GM12878 (cell line): ENCODE measurements around the gene KANSL2. TPM values are rescaled to one million over a fixed set of nuclear protein-coding genes. Genes with fewer than 3 reads are reported as not detected.
A peak's percentile ranks its signal among the peaks of the same experiment; 100 is the strongest.

Experiments used
- microRNA counts: library from miRNA; unstranded; fragments of <30 nt; microRNA quantifications from one replicate; lab custom pipeline; 2016
- microRNA-seq: library from miRNA; unstranded; fragments of <30 nt; microRNA quantifications from one replicate; pipeline ENCODE4, GENCODE V29; 2018
- polyA plus RNA-seq, 11 experiments: library from polyadenylated mRNA; depleted of rRNA in 4 of 11; unstranded in 6 of 11; stranded (reverse) in 5 of 11; fragments of >200 nt; fragmentation: Nextera tagmentation in 4 of 11; fragmentation: Illumina TruSeq in 1 of 11; extraction: Ambion mirVana in 4 of 11; extraction: Trizol in 1 of 11; gene quantifications; 1 replicate in 1 of 11; 2 replicates in 10 of 11; pipeline versions ENCODE4 v1.2.1 to v1.2.3, GENCODE V29; 2011 to 2016; ENCODE audit warnings: inconsistent platforms in 2 of 11, missing spikeins in 2 of 11, low read depth in 1 of 11
- small RNA-seq: library from RNA; depleted of rRNA; stranded (forward); fragments of <200 nt; gene quantifications from one replicate; pipeline ENCODE3, GENCODE V24; 2014
- total RNA-seq, 4 experiments: library from RNA; depleted of rRNA in 3 of 4; stranded (reverse); fragments of >200 nt in 3 of 4; fragmentation: Illumina TruSeq in 1 of 4; extraction: Trizol in 1 of 4; gene quantifications; 2 replicates each; pipeline versions ENCODE4 v1.2.1 to v1.2.3, GENCODE V29; 2013 to 2021

The KANSL2 gene
- total and polyA plus RNA-seq, 10 of the 15 experiments (the other 5 are each of a cell fraction or from before 2014, with no cell fraction given): 28.1 to 54.8 (median 40.9) TPM

MicroRNAs encoded within 50 kb of the gene (microRNA counts, 767-probe panel; counts per million panel counts)
- microRNA hsa-miR-1291 (lab: Ali Mortazavi, UCI): 1,125 counts per million, percentile 35 among the panel's probes with 10 or more counts

Small RNAs within 50 kb of the gene (microRNA-seq; reads per million reads assigned to microRNA genes)
- 2.6 reads per million, percentile 11 among the genes with 10 or more reads in this experiment for gene MIR1291

Small RNAs within 50 kb of the gene (small RNA-seq; reads per million reads assigned to genes)
- not detected for gene MIR1291
- 1.2 reads per million, percentile 40 among the genes with 10 or more reads in this experiment for gene SNORA2A
- 0.82 reads per million, percentile 25 among the genes with 10 or more reads in this experiment for gene SNORA2B
- gene SNORA2C: 0.27 reads per million

Other genes with a start within 250 kb of the KANSL2 start
Only the 7 nearest of the 10 such genes appear.
- gene OR8S1, start 156.6 kb downstream of the KANSL2 start, total RNA-seq (2014; rRNA removed): not detected in 2 replicates
- gene OR8S1, start 156.6 kb downstream of the KANSL2 start, total RNA-seq (2014; rRNA removed; fragmentation: Illumina TruSeq; extraction: Trizol): not detected in 2 replicates
- gene OR8S1, start 156.6 kb downstream of the KANSL2 start, total RNA-seq (2021): not detected in 2 replicates
- gene OR8S1, start 156.6 kb downstream of the KANSL2 start, polyA plus RNA-seq (2011; rRNA removed): not detected in 2 replicates
- gene OR8S1, start 156.6 kb downstream of the KANSL2 start, polyA plus RNA-seq (2014; fragmentation: Illumina TruSeq; extraction: Trizol): not detected in 2 replicates
- not detected for gene OR8S1, start 156.6 kb downstream of the KANSL2 start, polyA plus RNA-seq (2014; fragmentation: Nextera tagmentation; extraction: Ambion mirVana)
- not detected in 2 replicates for gene OR8S1, start 156.6 kb downstream of the KANSL2 start, polyA plus RNA-seq (2014; rRNA removed)
- not detected for gene OR8S1, start 156.6 kb downstream of the KANSL2 start, polyA plus RNA-seq (2016; fragmentation: Nextera tagmentation; extraction: Ambion mirVana)
- gene LALBA, start 112.2 kb downstream of the KANSL2 start, total RNA-seq (2014; rRNA removed): not detected in 2 replicates
- gene LALBA, start 112.2 kb downstream of the KANSL2 start, total RNA-seq (2014; rRNA removed; fragmentation: Illumina TruSeq; extraction: Trizol): not detected in 2 replicates
- not detected in 2 replicates for gene LALBA, start 112.2 kb downstream of the KANSL2 start, total RNA-seq (2021)
- gene LALBA, start 112.2 kb downstream of the KANSL2 start, polyA plus RNA-seq (2011; rRNA removed): not detected in 2 replicates
- gene LALBA, start 112.2 kb downstream of the KANSL2 start, polyA plus RNA-seq (2014; fragmentation: Illumina TruSeq; extraction: Trizol): not detected in 2 replicates
- not detected for gene LALBA, start 112.2 kb downstream of the KANSL2 start, polyA plus RNA-seq (2014; fragmentation: Nextera tagmentation; extraction: Ambion mirVana)
- not detected in 2 replicates for gene LALBA, start 112.2 kb downstream of the KANSL2 start, polyA plus RNA-seq (2014; rRNA removed)
- not detected for gene LALBA, start 112.2 kb downstream of the KANSL2 start, polyA plus RNA-seq (2016; fragmentation: Nextera tagmentation; extraction: Ambion mirVana)
- 22.8 and 25.1 TPM in 2 replicates for gene CCNT1, start 34.5 kb upstream of the KANSL2 start, total RNA-seq (2014; rRNA removed)
- gene CCNT1, start 34.5 kb upstream of the KANSL2 start, total RNA-seq (2014; rRNA removed; fragmentation: Illumina TruSeq; extraction: Trizol): 28.8 and 29.1 TPM in 2 replicates
- 36.2 and 37.3 TPM in 2 replicates for gene CCNT1, start 34.5 kb upstream of the KANSL2 start, total RNA-seq (2021)
- 29.1 and 34.2 TPM in 2 replicates for gene CCNT1, start 34.5 kb upstream of the KANSL2 start, polyA plus RNA-seq (2011; rRNA removed)
- gene CCNT1, start 34.5 kb upstream of the KANSL2 start, polyA plus RNA-seq (2014; fragmentation: Illumina TruSeq; extraction: Trizol): 23.5 and 26.5 TPM in 2 replicates
- gene CCNT1, start 34.5 kb upstream of the KANSL2 start, polyA plus RNA-seq (2014; fragmentation: Nextera tagmentation; extraction: Ambion mirVana): 1 to 10 TPM; 6.3 to 6.5 TPM
- 13.3 and 17.3 TPM in 2 replicates for gene CCNT1, start 34.5 kb upstream of the KANSL2 start, polyA plus RNA-seq (2014; rRNA removed)
- 10 to 100 TPM in 1 of 2 experiments, 1 to 10 TPM in 1; 9.4 to 10.7 TPM for gene CCNT1, start 34.5 kb upstream of the KANSL2 start, polyA plus RNA-seq (2016; fragmentation: Nextera tagmentation; extraction: Ambion mirVana)
- 0.05 and 0.11 TPM in 2 replicates for gene ADCY6, start 106.9 kb upstream of the KANSL2 start, total RNA-seq (2014; rRNA removed)
- 0.04 and 0.37 TPM in 2 replicates for gene ADCY6, start 106.9 kb upstream of the KANSL2 start, total RNA-seq (2014; rRNA removed; fragmentation: Illumina TruSeq; extraction: Trizol)
- 0.36 and 0.61 TPM in 2 replicates for gene ADCY6, start 106.9 kb upstream of the KANSL2 start, total RNA-seq (2021)
- 1.2 and 2.0 TPM in 2 replicates for gene ADCY6, start 106.9 kb upstream of the KANSL2 start, polyA plus RNA-seq (2011; rRNA removed)
- gene ADCY6, start 106.9 kb upstream of the KANSL2 start, polyA plus RNA-seq (2014; fragmentation: Illumina TruSeq; extraction: Trizol): 0.19 TPM in 1 of 2 replicates, not detected in the other
- gene ADCY6, start 106.9 kb upstream of the KANSL2 start, polyA plus RNA-seq (2014; fragmentation: Nextera tagmentation; extraction: Ambion mirVana): under 1 TPM; 0.07 to 0.14 TPM
- 0.24 and 0.66 TPM in 2 replicates for gene ADCY6, start 106.9 kb upstream of the KANSL2 start, polyA plus RNA-seq (2014; rRNA removed)
- gene ADCY6, start 106.9 kb upstream of the KANSL2 start, polyA plus RNA-seq (2016; fragmentation: Nextera tagmentation; extraction: Ambion mirVana): under 1 TPM in 1 of 2 experiments, not detected in 1; 0.03 TPM
- gene CACNB3, start 136.3 kb upstream of the KANSL2 start, total RNA-seq (2014; rRNA removed): 1.0 and 1.3 TPM in 2 replicates
- 0.83 and 1.9 TPM in 2 replicates for gene CACNB3, start 136.3 kb upstream of the KANSL2 start, total RNA-seq (2014; rRNA removed; fragmentation: Illumina TruSeq; extraction: Trizol)
- gene CACNB3, start 136.3 kb upstream of the KANSL2 start, total RNA-seq (2021): 2.6 and 2.7 TPM in 2 replicates
- gene CACNB3, start 136.3 kb upstream of the KANSL2 start, polyA plus RNA-seq (2011; rRNA removed): 3.8 and 5.0 TPM in 2 replicates
- 1.00 and 1.5 TPM in 2 replicates for gene CACNB3, start 136.3 kb upstream of the KANSL2 start, polyA plus RNA-seq (2014; fragmentation: Illumina TruSeq; extraction: Trizol)
- under 1 TPM; 0.80 to 0.86 TPM for gene CACNB3, start 136.3 kb upstream of the KANSL2 start, polyA plus RNA-seq (2014; fragmentation: Nextera tagmentation; extraction: Ambion mirVana)
- gene CACNB3, start 136.3 kb upstream of the KANSL2 start, polyA plus RNA-seq (2014; rRNA removed): 1.9 and 2.3 TPM in 2 replicates
- 1 to 10 TPM in 1 of 2 experiments, under 1 TPM in 1; 0.78 to 2.1 TPM for gene CACNB3, start 136.3 kb upstream of the KANSL2 start, polyA plus RNA-seq (2016; fragmentation: Nextera tagmentation; extraction: Ambion mirVana)
- 80.3 and 81.4 TPM in 2 replicates for gene DDX23, start 169.9 kb upstream of the KANSL2 start, total RNA-seq (2014; rRNA removed)
- 86.2 and 91.8 TPM in 2 replicates for gene DDX23, start 169.9 kb upstream of the KANSL2 start, total RNA-seq (2014; rRNA removed; fragmentation: Illumina TruSeq; extraction: Trizol)
- 82.7 and 95.2 TPM in 2 replicates for gene DDX23, start 169.9 kb upstream of the KANSL2 start, total RNA-seq (2021)
- 68.4 and 73.1 TPM in 2 replicates for gene DDX23, start 169.9 kb upstream of the KANSL2 start, polyA plus RNA-seq (2011; rRNA removed)
- gene DDX23, start 169.9 kb upstream of the KANSL2 start, polyA plus RNA-seq (2014; fragmentation: Illumina TruSeq; extraction: Trizol): 107 and 112 TPM in 2 replicates
- 10 to 100 TPM; 25.8 to 36.3 TPM for gene DDX23, start 169.9 kb upstream of the KANSL2 start, polyA plus RNA-seq (2014; fragmentation: Nextera tagmentation; extraction: Ambion mirVana)
- gene DDX23, start 169.9 kb upstream of the KANSL2 start, polyA plus RNA-seq (2014; rRNA removed): 79.2 and 83.3 TPM in 2 replicates
- gene DDX23, start 169.9 kb upstream of the KANSL2 start, polyA plus RNA-seq (2016; fragmentation: Nextera tagmentation; extraction: Ambion mirVana): 10 to 100 TPM; 71.1 to 73.4 TPM
- 1.5 and 2.0 TPM in 2 replicates for gene RND1, start 183.6 kb upstream of the KANSL2 start, total RNA-seq (2014; rRNA removed)
- 1.2 and 1.3 TPM in 2 replicates for gene RND1, start 183.6 kb upstream of the KANSL2 start, total RNA-seq (2014; rRNA removed; fragmentation: Illumina TruSeq; extraction: Trizol)
- gene RND1, start 183.6 kb upstream of the KANSL2 start, total RNA-seq (2021): 3.8 and 4.2 TPM in 2 replicates
- gene RND1, start 183.6 kb upstream of the KANSL2 start, polyA plus RNA-seq (2011; rRNA removed): 3.7 and 5.1 TPM in 2 replicates
- gene RND1, start 183.6 kb upstream of the KANSL2 start, polyA plus RNA-seq (2014; fragmentation: Illumina TruSeq; extraction: Trizol): 3.3 and 3.7 TPM in 2 replicates
- under 1 TPM; 0.24 to 0.42 TPM for gene RND1, start 183.6 kb upstream of the KANSL2 start, polyA plus RNA-seq (2014; fragmentation: Nextera tagmentation; extraction: Ambion mirVana)
- gene RND1, start 183.6 kb upstream of the KANSL2 start, polyA plus RNA-seq (2014; rRNA removed): 3.2 and 3.6 TPM in 2 replicates
- 1 to 10 TPM; 1.1 to 1.5 TPM for gene RND1, start 183.6 kb upstream of the KANSL2 start, polyA plus RNA-seq (2016; fragmentation: Nextera tagmentation; extraction: Ambion mirVana)